GM19193 (cell line): ENCODE measurements around the gene TECR.

Experiments
- POLR2A ChIP-seq: IDR thresholded peaks from 4 replicates; pipeline ENCODE4 v1.6.1; 2011; ENCODE audit not compliant: insufficient read depth, insufficient read length; ENCODE audit errors: extremely low read depth

The TECR gene

GRCh38 chr19:14502334-14503092, 26.9 kb upstream of the TECR start:
- TF ChIP-seq POLR2A = no peak

DNA sequence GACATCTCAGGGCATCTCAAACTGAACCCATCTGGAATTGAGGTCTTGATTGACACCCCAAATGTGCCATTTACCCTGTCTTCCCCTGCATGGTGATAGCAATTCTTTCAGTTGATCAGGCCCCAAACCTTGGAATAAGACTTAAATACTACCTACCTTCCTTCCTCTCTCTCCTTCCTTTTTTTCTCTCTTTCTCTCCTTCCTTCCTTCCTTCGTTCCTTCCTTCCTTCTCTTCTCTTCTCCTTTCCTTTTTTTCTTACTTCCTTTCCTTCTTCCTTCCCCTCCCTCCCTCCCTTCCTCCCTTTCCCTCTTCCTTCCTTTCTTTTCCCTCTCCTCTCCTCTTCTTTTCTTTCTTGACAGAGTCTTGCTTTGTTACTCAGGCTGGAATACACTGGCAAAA, 26.1 kb upstream of the TECR start:
- TF ChIP-seq POLR2A = no peak

GRCh38 chr19:14505488-14506239, 23.7 kb upstream of the TECR start:
- TF ChIP-seq POLR2A = no peak

DNA sequence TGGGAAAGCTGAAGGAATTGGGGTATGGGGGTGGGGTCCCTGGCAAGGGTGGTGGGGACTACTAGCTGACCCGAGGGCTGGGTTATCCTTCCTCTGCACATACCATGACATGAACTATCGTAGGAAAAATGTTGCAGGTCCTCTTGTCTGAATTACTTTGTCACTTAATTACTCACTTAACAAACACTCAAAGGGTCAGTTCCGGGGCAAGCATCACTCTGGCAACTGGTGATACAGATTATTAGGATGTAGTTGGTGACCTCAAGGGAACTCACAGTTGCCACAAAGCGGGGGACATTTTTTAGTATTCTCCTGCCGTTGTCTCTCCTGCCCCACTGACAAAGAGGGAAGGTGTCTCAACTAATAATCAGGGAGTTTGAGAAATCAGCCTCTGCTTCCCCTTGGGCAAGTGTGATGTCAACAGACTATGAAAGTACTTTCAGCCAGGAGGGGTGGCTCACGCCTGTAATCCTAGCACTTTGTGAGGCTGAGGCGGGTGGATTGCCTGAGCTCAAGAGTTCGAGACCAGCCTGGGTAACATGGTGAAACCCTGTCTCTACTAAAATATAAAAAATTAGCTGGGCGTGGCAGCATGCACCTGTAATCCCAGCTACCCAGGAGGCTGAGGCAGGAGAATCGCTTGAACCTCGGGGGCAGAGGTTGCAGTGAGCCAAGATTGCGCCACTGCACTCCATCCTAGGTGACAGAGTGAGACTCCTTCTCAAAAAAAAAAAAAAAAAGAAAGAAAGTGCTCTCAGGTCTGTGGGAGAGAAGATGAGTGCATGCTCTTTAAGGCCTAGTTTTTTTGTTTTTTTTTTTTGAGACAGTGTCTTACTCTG, 21.5 kb upstream of the TECR start:
- no peak for TF ChIP-seq POLR2A

GRCh38 chr19:14510311-14511228, 18.8 kb upstream of the TECR start:
- TF ChIP-seq POLR2A = no peak

DNA sequence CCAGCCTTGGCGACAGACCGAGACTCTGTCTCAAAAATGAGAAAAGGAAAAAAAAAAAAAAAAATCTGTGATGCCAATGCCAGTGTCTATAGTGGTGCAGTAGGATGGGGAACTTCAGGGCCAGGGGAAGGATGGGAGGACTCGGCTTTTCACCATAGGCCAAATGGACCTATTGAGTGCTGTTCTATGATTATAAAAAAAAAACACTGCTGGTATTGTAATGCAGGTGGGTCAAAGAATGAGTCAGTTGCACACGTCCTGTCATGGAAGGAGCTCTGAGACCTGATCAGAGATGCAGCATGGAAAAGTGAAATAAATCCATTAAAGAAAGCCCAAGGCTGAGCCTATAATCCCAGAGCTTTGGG, 18.2 kb upstream of the TECR start:
- TF ChIP-seq POLR2A = no peak

GRCh38 chr19:14512406-14512961, 16.9 kb upstream of the TECR start:
- no peak for TF ChIP-seq POLR2A

DNA sequence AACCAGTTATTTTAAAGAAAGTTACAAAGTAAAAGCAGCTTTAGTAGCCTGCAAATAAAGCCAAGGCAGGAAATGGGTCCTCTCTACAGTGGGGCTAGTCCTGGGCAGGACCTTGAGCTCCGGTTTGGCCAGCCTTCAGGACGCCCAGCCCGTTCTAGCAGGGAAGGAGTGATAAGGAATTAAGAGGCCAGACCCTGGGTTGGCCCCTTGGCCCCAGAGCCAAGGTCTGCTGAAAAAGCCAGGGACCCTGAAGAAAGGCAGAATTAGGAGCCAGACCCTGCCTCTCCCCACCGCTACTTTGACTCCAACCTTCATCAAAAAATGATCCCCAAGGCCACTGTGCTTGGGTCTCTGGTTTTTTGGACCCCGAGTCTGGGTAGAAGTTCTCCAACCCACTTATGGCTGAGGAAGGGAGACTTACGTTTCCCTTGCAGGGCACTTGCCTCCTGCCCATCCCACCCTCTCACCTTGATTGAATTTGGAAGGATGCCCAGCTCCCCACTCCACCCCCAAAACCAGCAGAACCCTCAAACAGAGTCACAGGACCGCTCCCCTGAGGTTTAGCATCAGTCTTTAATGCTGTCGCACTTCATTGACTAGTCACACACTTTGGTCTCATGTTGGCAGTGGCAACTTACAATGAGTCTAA, 15.1 kb upstream of the TECR start:
- TF ChIP-seq POLR2A = no peak

DNA sequence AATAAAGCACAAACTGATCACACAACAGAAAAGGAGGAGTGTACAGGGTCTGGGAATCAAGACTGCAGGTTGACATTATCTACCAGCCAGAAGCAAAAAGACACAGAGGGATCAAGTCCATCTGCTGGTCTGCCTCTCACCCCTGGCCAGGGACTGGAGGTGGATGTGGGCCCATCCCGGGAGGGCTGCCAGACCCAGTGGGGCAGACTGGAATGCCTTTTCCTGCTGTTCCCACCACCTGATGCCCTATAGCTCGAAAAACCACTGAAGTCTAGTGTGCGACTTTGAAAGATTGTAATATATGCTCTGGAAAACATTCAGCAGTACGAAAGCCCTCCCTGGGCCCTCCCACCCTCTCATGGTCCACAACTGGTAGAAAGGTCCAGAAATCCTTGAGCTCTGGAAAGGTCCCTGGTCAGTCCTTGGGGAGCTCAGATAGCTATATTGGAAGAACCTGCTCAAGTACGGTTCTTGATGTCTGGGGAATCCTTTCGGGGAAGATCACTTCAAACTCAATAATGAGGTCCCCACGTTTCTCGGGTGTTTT, 13.8 kb upstream of the TECR start:
- TF ChIP-seq POLR2A = no peak

- TF ChIP-seq POLR2A = no peak
Observed at GRCh38 chr19:14516048-14516534, 13.3 kb upstream of the TECR start.

DNA sequence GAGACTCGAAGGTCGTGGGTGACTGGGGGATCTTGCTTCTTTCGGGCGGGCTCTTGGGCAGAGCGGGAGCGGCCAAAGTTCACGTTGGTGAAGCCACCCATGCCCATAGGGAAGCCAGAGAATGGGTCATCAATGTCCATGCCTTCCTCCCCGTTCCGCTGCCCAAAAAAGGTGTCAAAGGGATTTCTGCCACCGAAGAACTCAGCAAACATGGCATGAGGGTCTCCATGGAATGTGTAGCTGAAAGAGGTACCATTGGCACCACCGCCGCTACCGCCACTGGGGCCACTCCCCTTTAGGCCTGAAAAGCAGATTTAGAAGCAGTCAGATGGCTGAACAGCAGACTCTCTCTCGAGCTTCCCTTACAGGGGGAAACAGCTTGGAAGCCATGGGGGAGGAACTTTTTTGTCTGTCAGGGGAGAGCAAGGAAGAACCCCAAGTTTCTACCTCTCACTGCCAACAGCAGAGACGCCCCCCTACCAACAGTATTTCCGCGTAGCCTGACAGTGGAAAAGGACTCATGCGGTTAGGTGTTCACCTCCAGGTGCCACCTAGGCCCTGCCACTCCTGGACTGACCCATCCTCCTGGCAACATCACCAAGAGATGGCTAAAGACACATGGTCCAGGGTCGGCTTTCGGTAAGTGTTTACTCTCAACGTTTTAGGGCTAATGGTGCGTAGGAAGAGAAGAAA, 12.5 kb upstream of the TECR start:
- no peak for TF ChIP-seq POLR2A

DNA sequence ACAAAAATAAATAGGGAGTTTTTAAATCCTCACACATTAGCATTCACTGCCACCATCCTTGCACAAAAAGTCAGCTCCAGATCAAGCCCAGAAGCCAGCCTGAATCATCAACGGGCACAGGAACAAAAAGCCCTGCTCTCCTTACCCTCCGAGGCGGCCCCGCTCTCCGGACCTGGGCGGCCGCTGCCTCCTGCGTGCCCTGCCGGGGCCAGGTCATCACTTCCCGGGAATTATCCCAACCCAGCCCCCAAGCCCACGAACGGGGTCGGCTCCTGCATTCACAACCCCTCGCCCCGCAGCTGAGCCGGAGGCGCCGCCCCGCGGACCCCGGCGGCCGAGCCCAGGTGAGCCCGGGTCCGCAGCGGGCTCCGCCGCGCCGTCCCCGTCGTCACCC, 12.0 kb upstream of the TECR start:
- no peak for TF ChIP-seq POLR2A
